GM21381 (cell line): ENCODE data around the gene CBARP.

Experiments used
- ATAC-seq: cut with Tn5 transposase; IDR thresholded peaks from one replicate; pipeline ENCODE4 v1.9.1; 2021; ENCODE audit warnings: mild to moderate bottlenecking, moderate library complexity; ENCODE audit not compliant: unreplicated experiment

The CBARP gene, protein sequence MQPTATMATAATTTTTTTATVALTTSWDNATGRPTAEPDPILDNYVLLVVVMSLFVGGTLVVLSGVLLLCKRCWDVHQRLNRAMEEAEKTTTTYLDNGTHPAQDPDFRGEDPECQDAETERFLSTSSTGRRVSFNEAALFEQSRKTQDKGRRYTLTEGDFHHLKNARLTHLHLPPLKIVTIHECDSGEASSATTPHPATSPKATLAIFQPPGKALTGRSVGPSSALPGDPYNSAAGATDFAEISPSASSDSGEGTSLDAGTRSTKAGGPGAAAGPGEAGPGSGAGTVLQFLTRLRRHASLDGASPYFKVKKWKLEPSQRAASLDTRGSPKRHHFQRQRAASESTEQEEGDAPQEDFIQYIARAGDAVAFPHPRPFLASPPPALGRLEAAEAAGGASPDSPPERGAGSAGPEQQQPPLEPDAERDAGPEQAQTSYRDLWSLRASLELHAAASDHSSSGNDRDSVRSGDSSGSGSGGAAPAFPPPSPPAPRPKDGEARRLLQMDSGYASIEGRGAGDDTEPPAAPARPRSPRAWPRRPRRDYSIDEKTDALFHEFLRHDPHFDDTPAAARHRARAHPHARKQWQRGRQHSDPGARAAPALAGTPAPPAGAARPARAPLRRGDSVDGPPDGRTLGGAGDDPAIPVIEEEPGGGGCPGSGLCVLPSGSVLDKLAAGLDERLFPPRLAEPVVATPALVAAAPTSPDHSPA

GRCh38 chr19:1237754-1238368 is at the start of gene CBARP:
CBARP (minus strand) TSS chr19:1238005; CDS start chr19:1236100, 1,905 bp downstream.
- ATAC-seq = no peak

- ATAC-seq = no peak
Observed at GRCh38 chr19:1286487-1287353, 48.9 kb upstream of the CBARP start.

GRCh38 chr19:1285737-1286360 is 48.0 kb upstream of the CBARP start, which contains the start of gene EFNA2:
EFNA2 (plus strand) TSS chr19:1285873; CDS start chr19:1286169, 296 bp downstream.
- no peak for ATAC-seq

DNA sequence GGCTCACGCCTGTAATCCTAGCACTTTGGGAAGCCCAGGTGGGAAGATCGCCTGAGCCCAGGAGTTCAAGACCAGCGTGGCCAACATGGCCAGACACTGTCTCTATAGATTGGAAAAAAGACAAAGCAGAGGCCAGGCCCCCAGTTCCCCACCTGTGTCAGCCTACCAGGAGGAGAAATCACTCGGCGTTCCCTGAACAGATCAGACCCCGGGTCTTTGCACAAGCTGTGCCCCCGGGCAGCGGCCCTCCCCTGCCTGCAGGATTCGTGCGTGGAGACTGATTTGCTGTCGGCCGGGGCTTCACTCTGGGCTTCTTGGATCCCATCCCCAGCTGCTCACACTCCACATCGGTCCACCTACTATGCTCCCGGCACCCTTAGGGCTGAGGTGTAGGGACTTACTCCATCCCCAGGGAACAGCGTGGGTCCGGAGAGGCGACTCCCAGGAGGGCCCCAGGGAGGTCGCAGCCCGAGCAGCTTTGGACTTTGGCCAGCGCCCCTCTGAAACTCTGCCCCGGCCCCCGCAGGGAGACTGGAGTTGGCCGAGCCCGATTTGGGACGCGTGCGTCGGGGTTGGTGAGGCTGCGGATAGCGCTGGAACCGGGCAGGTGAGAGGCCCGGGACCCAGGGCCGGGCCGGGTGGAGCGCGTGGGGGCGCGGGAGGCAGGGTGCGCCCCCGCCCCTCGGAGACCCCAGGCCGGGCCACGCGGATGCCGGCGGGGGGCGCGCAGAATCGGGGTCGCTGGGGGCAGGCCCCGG is 47.4 kb upstream of the CBARP start:
- ATAC-seq = no peak

- no peak for ATAC-seq
Observed at GRCh38 chr19:1284293-1284978, 46.6 kb upstream of the CBARP start.

- no peak for ATAC-seq
Observed at GRCh38 chr19:1283917-1284292, 46.1 kb upstream of the CBARP start.

- ATAC-seq = no peak
Observed at GRCh38 chr19:1283207-1283916, 45.6 kb upstream of the CBARP start.

DNA sequence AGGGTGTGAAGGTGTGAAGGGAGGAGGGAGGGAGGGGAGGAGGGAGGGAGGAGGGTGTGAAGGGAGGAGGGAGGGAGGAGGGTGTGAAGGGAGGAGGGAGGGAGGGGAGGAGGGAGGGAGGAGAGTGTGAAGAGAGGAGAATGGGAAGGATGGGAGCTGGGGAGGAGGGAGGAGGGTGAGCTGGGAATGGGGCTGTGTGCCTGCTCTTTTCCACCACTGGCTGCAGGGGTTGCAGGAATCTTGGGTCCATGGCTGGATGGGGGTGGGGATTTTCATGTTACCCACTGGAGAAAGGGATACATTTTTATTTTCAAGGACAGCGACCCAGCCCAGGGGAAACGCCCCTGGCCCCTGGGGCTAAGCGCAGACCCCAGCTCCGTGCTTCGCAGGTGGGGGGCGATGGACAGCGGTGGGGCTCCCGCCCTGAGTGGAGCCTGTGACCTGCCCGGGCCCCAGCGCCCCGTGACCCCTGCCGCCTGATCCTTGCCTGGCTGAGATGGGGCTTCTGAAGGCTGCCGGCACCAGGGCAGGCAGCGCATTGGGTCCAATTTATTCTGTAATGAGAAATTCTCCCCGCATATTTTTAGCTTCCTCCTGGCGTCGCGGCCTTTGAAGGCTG is 44.9 kb upstream of the CBARP start:
- no peak for ATAC-seq

DNA sequence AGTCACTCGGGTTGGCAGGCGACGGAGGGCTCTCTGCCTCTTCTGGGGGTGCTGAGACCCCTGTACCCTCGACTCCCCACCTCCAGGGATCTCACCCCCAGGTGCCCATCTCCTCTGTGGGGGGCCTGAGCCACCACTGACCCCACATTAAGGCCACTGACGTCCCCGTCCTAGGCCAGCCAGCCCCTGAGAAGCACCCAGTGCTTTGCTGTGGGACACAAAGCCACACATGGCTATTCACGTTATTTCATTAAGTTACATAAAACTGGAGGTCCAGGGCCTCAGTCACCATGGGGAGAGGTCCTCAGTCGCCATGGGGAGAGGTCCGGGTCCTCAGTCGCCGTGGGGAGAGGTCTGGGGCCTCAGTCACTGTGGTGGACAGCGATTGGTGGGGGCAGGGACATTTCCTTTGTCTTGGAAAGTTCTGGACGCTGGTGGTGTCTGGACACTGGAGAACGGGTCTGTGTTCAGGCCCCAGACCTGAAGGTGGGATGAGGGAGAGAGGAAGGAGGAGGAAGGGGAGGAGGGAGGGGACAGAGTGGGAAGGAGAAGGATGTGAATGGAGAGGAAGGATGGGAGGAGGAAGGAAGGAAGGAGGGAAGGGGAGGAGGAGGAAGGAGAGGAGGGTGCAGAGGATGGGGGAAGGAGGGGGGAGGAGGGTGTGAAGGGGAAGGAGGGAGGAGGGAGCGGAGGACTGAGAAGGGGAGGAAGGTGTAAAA is 43.9 kb upstream of the CBARP start:
- no peak for ATAC-seq

- no peak for ATAC-seq
Observed at GRCh38 chr19:1280636-1281568, 43.1 kb upstream of the CBARP start.

- no peak for ATAC-seq
Observed at GRCh38 chr19:1279782-1280341, 42.1 kb upstream of the CBARP start.

GRCh38 chr19:1278713-1279660 is 41.2 kb upstream of the CBARP start:
- ATAC-seq = no peak

DNA sequence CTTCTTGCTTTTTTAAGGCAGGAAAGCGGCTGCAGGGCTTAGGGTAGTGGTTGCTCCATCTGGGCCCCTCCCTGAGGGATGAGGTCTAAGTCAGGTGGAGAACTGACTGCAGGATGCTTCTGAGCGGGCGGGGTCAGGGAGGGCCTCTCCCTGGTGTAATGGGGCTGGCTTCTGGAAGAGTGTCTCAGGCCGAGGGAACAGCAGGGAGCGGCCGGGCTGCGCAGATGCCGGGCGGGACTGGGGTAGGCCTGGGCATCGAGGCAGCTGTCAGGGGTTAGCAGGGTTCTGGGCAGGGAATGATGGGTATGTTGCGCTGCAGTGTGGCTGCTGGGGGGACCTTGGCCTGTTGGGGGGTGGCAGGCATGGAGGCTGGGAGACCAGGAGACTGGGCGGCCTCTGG is 40.3 kb upstream of the CBARP start:
- ATAC-seq = no peak

DNA sequence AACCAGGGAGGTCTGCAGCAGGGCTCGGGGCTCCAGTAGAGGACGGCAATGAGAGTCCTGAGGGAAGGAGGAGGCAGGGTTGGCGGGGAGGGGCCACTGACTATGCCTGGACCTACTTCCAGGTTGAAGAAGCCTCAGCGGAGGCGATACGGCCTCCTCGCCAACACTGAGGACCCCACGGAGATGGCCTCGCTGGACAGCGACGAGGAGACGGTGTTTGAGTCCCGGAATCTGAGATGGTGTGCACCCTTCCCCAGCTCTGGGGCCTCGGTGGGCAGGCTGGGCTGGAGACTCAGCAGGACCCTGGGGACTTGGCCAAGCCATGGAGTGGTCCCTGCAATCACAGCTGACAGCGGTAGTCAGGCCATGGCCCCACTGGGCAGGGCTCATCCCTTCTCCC is 39.3 kb upstream of the CBARP start:
- no peak for ATAC-seq

DNA sequence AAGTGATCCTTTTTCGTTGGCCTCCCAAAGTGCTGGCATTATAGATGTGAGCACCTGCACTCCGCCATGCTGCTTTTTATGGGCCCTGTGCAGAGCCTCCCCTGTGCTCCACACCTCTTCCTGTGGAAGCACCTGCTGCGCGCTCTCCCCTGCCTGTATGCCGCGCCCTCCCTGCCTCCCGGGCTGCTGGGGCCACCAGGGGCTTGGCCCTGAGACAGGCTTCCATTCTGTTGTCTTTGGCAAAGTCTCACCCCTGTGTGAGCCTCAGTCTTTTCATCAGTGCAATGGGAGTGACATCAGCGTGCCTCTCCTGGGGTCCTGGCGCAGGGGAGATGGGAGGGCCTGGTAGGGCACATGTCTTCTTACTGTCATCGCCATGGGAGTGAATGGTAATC is 38.8 kb upstream of the CBARP start:
- ATAC-seq = no peak
